ENCODE data around the gene FOXD4L4. TPM values are rescaled to one million over a fixed set of nuclear protein-coding genes. Genes with fewer than 3 reads are reported as not detected.

The FOXD4L4 gene
- total RNA-seq = 0.20 TPM in 1 of 2 replicates, not detected in the other

GRCh38 chr9:65737096-65737564 is at the start of gene FOXD4L4:
Gene FOXD4L4 (plus strand): TSS chr9:65737146. CDS start chr9:65737146, 0 bp downstream.

Other genes with a start within 250 kb of the FOXD4L4 start
- gene ZNG1E, start 61.2 kb upstream of the FOXD4L4 start, total RNA-seq = 18.8 and 20.2 TPM in 2 replicates

All from subcutaneous preadipocyte (primary cell).